Measurements from ENCODE around the gene RPL10.

- no peak for TF ChIP-seq CTCF (IDR thresholded peaks at IDR 0.05)
- no peak for TF ChIP-seq POLR2A (IDR thresholded peaks at IDR 0.05)
Observed at GRCh38 chrX:154358829-154359228, 39.3 kb upstream of the RPL10 start.

All from right lobe of liver (tissue), 4 donors.